Nephron progenitor cell (in vitro differentiated cells): ENCODE data around the gene SEMA3B.
"Not testable (repeated sequence)": the region's sequence is repeated elsewhere in the genome, so short reads cannot be mapped to it uniquely, and the experiment has no call there.

ENCODE experiments used
- DNase-seq: peaks from one replicate; pipeline ENCODE4 v3.0.0; 2021
- H3K27ac Mint-ChIP-seq: 2 replicates; pipeline ENCODE4 v1.8.0; 2021; ENCODE audit warnings: mild to moderate bottlenecking, moderate library complexity, mixed read lengths
- H3K27me3 Mint-ChIP-seq: 2 replicates; pipeline ENCODE4 v1.8.0; 2021; ENCODE audit warnings: mild to moderate bottlenecking, low read depth, mixed read lengths; ENCODE audit not compliant: poor library complexity
- H3K36me3 Mint-ChIP-seq: 2 replicates; pipeline ENCODE4 v1.8.0; 2021; ENCODE audit warnings: low read depth, mixed read lengths
- H3K4me1 Mint-ChIP-seq: 2 replicates; pipeline ENCODE4 v1.8.0; 2021; ENCODE audit warnings: mixed read lengths
- H3K4me3 Mint-ChIP-seq: 2 replicates; pipeline ENCODE4 v1.8.0; 2021; ENCODE audit warnings: mild to moderate bottlenecking, moderate library complexity, mixed read lengths
- H3K9me3 Mint-ChIP-seq: 2 replicates; pipeline ENCODE4 v1.8.0; 2021; ENCODE audit warnings: mild to moderate bottlenecking, moderate library complexity, mixed read lengths
- CTCF ChIP-seq: fragments of 200-600 bp; sonication (generic); IDR thresholded peaks from 2 replicates; pipeline ENCODE4 v1.5.0; 2021; ENCODE audit warnings: antibody characterized with exemption

The SEMA3B gene

GRCh38 chr3:50270422-50271224, 1.7 kb downstream of the SEMA3B start:
- no peaks in the 10 kb centered on the region for H3K9me3 Mint-ChIP-seq
- H3K36me3 Mint-ChIP-seq = no peaks in the 10 kb centered on the region
- no peak overlapping the region for H3K27ac Mint-ChIP-seq
- DNase-seq = no peak
- no peak overlapping the region for H3K4me3 Mint-ChIP-seq
- H3K4me1 Mint-ChIP-seq = peaks cover 83% of the 10 kb centered on the region
- TF ChIP-seq CTCF = no peak
- H3K27me3 Mint-ChIP-seq = peaks cover 31% of the 10 kb centered on the region

GRCh38 chr3:50271314-50271936, 2.5 kb downstream of the SEMA3B start:
- DNase-seq = no peak
- H3K36me3 Mint-ChIP-seq = no peaks in the 10 kb centered on the region
- peaks cover 80% of the 10 kb centered on the region for H3K4me1 Mint-ChIP-seq
- peak overlapping the region; percentile 54 for H3K27ac Mint-ChIP-seq
- peaks cover 35% of the 10 kb centered on the region for H3K27me3 Mint-ChIP-seq
- H3K9me3 Mint-ChIP-seq = no peaks in the 10 kb centered on the region
- TF ChIP-seq CTCF = no peak
- peak overlapping the region; percentile 59 for H3K4me3 Mint-ChIP-seq

- not testable (repeated sequence) for H3K36me3 Mint-ChIP-seq, H3K27ac Mint-ChIP-seq, DNase-seq, H3K9me3 Mint-ChIP-seq
- Mint-ChIP-seq H3K4me3 (peak overlapping the region; percentile 76), H3K4me1 (peaks cover 69% of the 10 kb centered on the region), H3K27me3 (peaks cover 37% of the 10 kb centered on the region)
Measured at GRCh38 chr3:50272538-50272910, 3.6 kb downstream of the SEMA3B start.

GRCh38 chr3:50272911-50273688, 4.2 kb downstream of the SEMA3B start:
- peak; percentile 95 for DNase-seq
- peak; percentile 97 for TF ChIP-seq CTCF
- H3K27ac Mint-ChIP-seq = no peak overlapping the region
- H3K4me3 Mint-ChIP-seq = peak overlapping the region; percentile 76
- peaks cover 69% of the 10 kb centered on the region for H3K4me1 Mint-ChIP-seq
- peaks cover 37% of the 10 kb centered on the region for H3K27me3 Mint-ChIP-seq
- no peaks in the 10 kb centered on the region for H3K9me3 Mint-ChIP-seq
- no peaks in the 10 kb centered on the region for H3K36me3 Mint-ChIP-seq

- Mint-ChIP-seq H3K27me3 (peaks cover 39% of the 10 kb centered on the region), H3K27ac (no peak overlapping the region), H3K4me1 (peaks cover 69% of the 10 kb centered on the region), H3K36me3 (no peaks in the 10 kb centered on the region), H3K9me3 (no peaks in the 10 kb centered on the region), H3K4me3 (no peak overlapping the region)
- DNase-seq = no peak
- TF ChIP-seq CTCF = no peak
Measured at GRCh38 chr3:50273689-50274065, 4.7 kb downstream of the SEMA3B start.

- peak overlapping the region; percentile 77 for H3K4me3 Mint-ChIP-seq
- peaks cover 40% of the 10 kb centered on the region for H3K27me3 Mint-ChIP-seq
- H3K9me3 Mint-ChIP-seq = no peaks in the 10 kb centered on the region
- no peaks in the 10 kb centered on the region for H3K36me3 Mint-ChIP-seq
- peak; percentile 70 for DNase-seq
- peak; percentile 63 for TF ChIP-seq CTCF
- peaks cover 61% of the 10 kb centered on the region for H3K4me1 Mint-ChIP-seq
- no peak overlapping the region for H3K27ac Mint-ChIP-seq
Measured at GRCh38 chr3:50274371-50275104, 5.6 kb downstream of the SEMA3B start.
